ENCODE measurements around the gene MACC1.
"Not testable (repeated sequence)": the region's sequence is repeated elsewhere in the genome, so short reads cannot be mapped to it uniquely, and the experiment has no call there.

MACC1 gene

GRCh38 chr7:20132585-20132984 is 84.6 kb downstream of the MACC1 start:
- Histone ChIP-seq H3K9me3 (no peaks in the 10 kb centered on the region), H3K4me3 (no peak overlapping the region), H3K4me1 (no peaks in the 10 kb centered on the region), H3K27ac (no peak overlapping the region), H3K36me3 (no peaks in the 10 kb centered on the region), H3K27me3 (no peaks in the 10 kb centered on the region)
- intact Hi-C loops (cut with DNase I; ENCODE audit: low total_unique reads): no loop called here
- no peak for DNase-seq
- no peak for TF ChIP-seq CTCF (IDR thresholded peaks at IDR 0.05)

- H3K4me1 ChIP-seq: no peaks in the 10 kb centered on the region
- no peak for TF ChIP-seq CTCF (IDR thresholded peaks at IDR 0.05)
- DNase-seq: no peak
- no peaks in the 10 kb centered on the region for H3K36me3 ChIP-seq
- H3K27me3 ChIP-seq: no peaks in the 10 kb centered on the region
- intact Hi-C loops (cut with DNase I; ENCODE audit: low total_unique reads): no loop called here
- H3K27ac ChIP-seq: no peak overlapping the region
- no peaks in the 10 kb centered on the region for H3K9me3 ChIP-seq
- H3K4me3 ChIP-seq: no peak overlapping the region
These were observed 85.4 kb downstream of the MACC1 start for GRCh38 chr7:20131776-20132175.

- no peak for DNase-seq
- Histone ChIP-seq H3K36me3 (no peaks in the 10 kb centered on the region), H3K27ac (no peak overlapping the region), H3K4me1 (no peaks in the 10 kb centered on the region), H3K4me3 (no peak overlapping the region), H3K27me3 (no peaks in the 10 kb centered on the region), H3K9me3 (no peaks in the 10 kb centered on the region)
- no peak for TF ChIP-seq CTCF (IDR thresholded peaks at IDR 0.05)
- intact Hi-C loops (cut with DNase I; ENCODE audit: low total_unique reads): no loop called here
These were observed 87.3 kb downstream of the MACC1 start for GRCh38 chr7:20129920-20130319.

GRCh38 chr7:20128001-20128400 is 89.2 kb downstream of the MACC1 start:
- intact Hi-C loops (cut with DNase I; ENCODE audit: low total_unique reads): no loop called here
- no peak overlapping the region for H3K4me3 ChIP-seq
- no peaks in the 10 kb centered on the region for H3K36me3 ChIP-seq
- no peak overlapping the region for H3K27ac ChIP-seq
- H3K9me3 ChIP-seq: no peaks in the 10 kb centered on the region
- no peak for DNase-seq
- H3K4me1 ChIP-seq: no peaks in the 10 kb centered on the region
- no peaks in the 10 kb centered on the region for H3K27me3 ChIP-seq
- no peak for TF ChIP-seq CTCF (IDR thresholded peaks at IDR 0.05)

- H3K27me3 ChIP-seq; H3K4me1 ChIP-seq; intact Hi-C loops (cut with DNase I; ENCODE audit: low total_unique reads); DNase-seq; H3K4me3 ChIP-seq; H3K36me3 ChIP-seq; H3K27ac ChIP-seq; H3K9me3 ChIP-seq: not testable (repeated sequence)
These were observed 91.1 kb downstream of the MACC1 start for GRCh38 chr7:20126060-20126459.

- H3K27ac ChIP-seq; DNase-seq; H3K4me3 ChIP-seq; intact Hi-C loops (cut with DNase I; ENCODE audit: low total_unique reads); H3K36me3 ChIP-seq; H3K27me3 ChIP-seq; H3K4me1 ChIP-seq; H3K9me3 ChIP-seq: not testable (repeated sequence)
These were observed 93.1 kb downstream of the MACC1 start for GRCh38 chr7:20124087-20124486.

GRCh38 chr7:20122653-20123316 is 94.4 kb downstream of the MACC1 start:
- H3K4me3 ChIP-seq; DNase-seq; H3K27ac ChIP-seq; H3K9me3 ChIP-seq; H3K4me1 ChIP-seq; H3K27me3 ChIP-seq; H3K36me3 ChIP-seq; intact Hi-C loops (cut with DNase I; ENCODE audit: low total_unique reads): not testable (repeated sequence)
